Thoracic aorta (tissue), 2 donors: ENCODE results near the gene GNAI2. TPM values are rescaled to one million over a fixed set of nuclear protein-coding genes. Genes with fewer than 3 reads are reported as not detected.
"Not testable (repeated sequence)": the region's sequence is repeated elsewhere in the genome, so short reads cannot be mapped to it uniquely, and the experiment has no call there.

Experiments used
- ATAC-seq: fragments of 150-250 bp; one replicate; pipeline ENCODE4 v1.8.0; 2017; ENCODE audit warnings: low read depth; ENCODE audit not compliant: insufficient number of reproducible peaks, low FRiP score
- DNase-seq: peaks from one replicate; pipeline ENCODE4 v3.0.0-alpha.2; 2020; ENCODE audit warnings: low spot score
- H3K27ac ChIP-seq, 2 donors: fragments of 200-600 bp; sonication (generic); 1 replicate in 1 of 2; 2 replicates in 1 of 2; pipeline ENCODE4 v1.5.1; 2016; ENCODE audit warnings: mild to moderate bottlenecking in 2 of 2, moderate library complexity in 2 of 2
- H3K27me3 ChIP-seq: fragments of 200-600 bp; sonication (generic); replicated peaks from 2 replicates; pipeline ENCODE4 v1.6.0; 2016; ENCODE audit warnings: mild to moderate bottlenecking; ENCODE audit not compliant: insufficient read depth
- H3K36me3 ChIP-seq: fragments of 200-600 bp; sonication (generic); one replicate; pipeline ENCODE4 v1.5.1; 2016
- H3K4me1 ChIP-seq, 2 donors: fragments of 200-600 bp; sonication (generic); 1 replicate in 1 of 2; 2 replicates in 1 of 2; pipeline versions ENCODE4 v1.5.1 to v1.6.0; 2016; ENCODE audit warnings: low read depth in 2 of 2, mild to moderate bottlenecking in 1 of 2; ENCODE audit not compliant: control insufficient read depth in 1 of 2
- H3K4me3 ChIP-seq: fragments of 200-600 bp; sonication (generic); 2 replicates; pipeline ENCODE4 v1.5.1; 2016; ENCODE audit warnings: mild to moderate bottlenecking
- H3K9me3 ChIP-seq: fragments of 200-600 bp; sonication (generic); 2 replicates; pipeline ENCODE4 v1.5.1; 2016
- CTCF ChIP-seq: fragments of 200-600 bp; sonication (generic); IDR thresholded peaks from one replicate; pipeline ENCODE4 v1.5.1; 2019; ENCODE audit warnings: antibody characterized with exemption
- total RNA-seq, 2 donors: library from RNA; depleted of rRNA; stranded (reverse); fragments of >200 nt; gene quantifications; one replicate each; pipeline versions ENCODE4 v1.1.0 to v1.2.3, GENCODE V29; 2016

Gene GNAI2
- total RNA-seq, 2 donors from 2014 or later = 183 to 337 TPM

GRCh38 chr3:50278123-50278879 is 42.3 kb downstream of the GNAI2 start:
- TF ChIP-seq CTCF = no peak
- peak overlapping the region; percentile 25 to 56 for H3K27ac ChIP-seq
- no peaks in the 10 kb centered on the region for H3K27me3 ChIP-seq
- peaks cover 6% of the 10 kb centered on the region for H3K36me3 ChIP-seq
- no peak overlapping the region for H3K4me3 ChIP-seq
- ATAC-seq (no peak), DNase-seq (no peak)
- no peaks in the 10 kb centered on the region for H3K9me3 ChIP-seq
- peaks cover 4 to 16% of the 10 kb centered on the region in 2 donors for H3K4me1 ChIP-seq

GRCh38 chr3:50278880-50279224 is 42.8 kb downstream of the GNAI2 start, which contains the start of gene LSMEM2:
Gene LSMEM2 (plus strand): TSS chr3:50279087. CDS start chr3:50279114, 27 bp downstream.
- no peak for ATAC-seq
- Histone ChIP-seq H3K4me1 (peaks cover 4 to 13% of the 10 kb centered on the region in 2 donors), H3K27me3 (no peaks in the 10 kb centered on the region), H3K36me3 (peaks cover 6% of the 10 kb centered on the region), H3K27ac (peak within 1 kb of the TSS; percentile 34 to 56), H3K9me3 (no peaks in the 10 kb centered on the region), H3K4me3 (no peak within 1 kb of the TSS)
- TF ChIP-seq CTCF = no peak
- no peak for DNase-seq

- Histone ChIP-seq H3K4me1 (peaks cover 4 to 13% of the 10 kb centered on the region in 2 donors), H3K27me3 (no peaks in the 10 kb centered on the region), H3K4me3 (no peak overlapping the region), H3K9me3 (no peaks in the 10 kb centered on the region), H3K27ac (peak overlapping the region; percentile 34 to 56), H3K36me3 (peaks cover 6% of the 10 kb centered on the region)
- no peak for TF ChIP-seq CTCF
- DNase-seq = no peak
- no peak for ATAC-seq
Measured at GRCh38 chr3:50279255-50280016, 43.4 kb downstream of the GNAI2 start.

- ATAC-seq, H3K9me3 ChIP-seq, H3K4me1 ChIP-seq, H3K4me3 ChIP-seq, H3K27me3 ChIP-seq, DNase-seq, H3K27ac ChIP-seq: not testable (repeated sequence)
- H3K36me3 ChIP-seq = peaks cover 19% of the 10 kb centered on the region
Measured at GRCh38 chr3:50284121-50284520, 48.1 kb downstream of the GNAI2 start.

GRCh38 chr3:50286322-50287227 is 50.6 kb downstream of the GNAI2 start:
- no peaks in the 10 kb centered on the region for H3K27me3 ChIP-seq
- DNase-seq (no peak), ATAC-seq (no peak)
- peaks cover 5 to 9% of the 10 kb centered on the region in 2 donors for H3K4me1 ChIP-seq
- H3K27ac ChIP-seq = no peak overlapping the region
- no peak overlapping the region for H3K4me3 ChIP-seq
- no peaks in the 10 kb centered on the region for H3K9me3 ChIP-seq
- peaks cover 27% of the 10 kb centered on the region for H3K36me3 ChIP-seq
- no peak for TF ChIP-seq CTCF
